Endothelial cell of umbilical vein (primary cell): ENCODE results near the gene LSM7. TPM values are rescaled to one million over a fixed set of nuclear protein-coding genes. Genes with fewer than 3 reads are reported as not detected.

ENCODE experiments used
- BruUV-seq: library from RNA; stranded (reverse); fragments of 400-500 nt; replicated peaks from 2 replicates; lab custom pipeline; 2021; lab: Mats Ljungman, UMichigan
- CTCF ChIA-PET: fragments of 300-600, 350-600 bp; sonication (Branson Sonifier 250); formaldehyde crosslinking; loops from one replicate; lab custom pipeline; 2021; ENCODE audit warnings: antibody characterized with exemption, inconsistent platforms; lab: Charles Lee
- POLR2A ChIA-PET: fragments of 300-600, 350-600 bp; sonication (Branson Sonifier 250); formaldehyde crosslinking; loops from one replicate; lab custom pipeline; 2021; ENCODE audit warnings: antibody characterized with exemption, inconsistent platforms; lab: Charles Lee
- DNase-seq: peaks from one replicate; pipeline ENCODE4 v3.0.0-alpha.2; 2011; ENCODE audit warnings: low read depth, low spot score
- FAIRE-seq: peaks from 2 replicates; lab custom pipeline; 2011; peaks lifted over from hg19 to GRCh38; lab: Jason Lieb, UNC
- H2AFZ ChIP-seq: 2 replicates; pipeline ENCODE4 v1.6.0; 2012; ENCODE audit warnings: low read depth, low read length, control low read depth, inconsistent platforms
- H3K27ac ChIP-seq: 2 replicates; pipeline ENCODE4 v1.5.1; 2011; ENCODE audit warnings: low read depth, mild to moderate bottlenecking, control low read depth, low read length, moderate library complexity; ENCODE audit not compliant: insufficient read depth
- H3K27me3 ChIP-seq, 2 experiments: 2 replicates each; pipeline versions ENCODE4 v1.6.0 to v1.6.1; 2011; ENCODE audit warnings: low read length in 2 of 2, mixed read lengths in 1 of 2; ENCODE audit not compliant: control insufficient read depth in 2 of 2, insufficient read depth in 2 of 2
- H3K36me3 ChIP-seq, 2 experiments: 2 replicates in 1 of 2; 3 replicates in 1 of 2; pipeline ENCODE4 v1.5.1; 2011; ENCODE audit warnings: low read length in 2 of 2, mild to moderate bottlenecking in 1 of 2, moderate library complexity in 1 of 2; ENCODE audit not compliant: control insufficient read depth in 2 of 2, insufficient read depth in 2 of 2; ENCODE audit errors: extremely low read depth in 1 of 2
- H3K4me1 ChIP-seq: 3 replicates; pipeline ENCODE4 v1.5.1; 2011; ENCODE audit warnings: mild to moderate bottlenecking, low read length; ENCODE audit not compliant: control insufficient read depth, insufficient read depth; ENCODE audit errors: extremely low read depth
- H3K4me2 ChIP-seq: 2 replicates; pipeline ENCODE4 v1.6.1; 2011; ENCODE audit warnings: low read length, control low read depth, mixed read lengths; ENCODE audit not compliant: insufficient read depth
- H3K4me3 ChIP-seq, 3 experiments: fragments of 200-600 bp in 1 of 3; sonication (generic), shearing (Covaris generic) in 1 of 3; replicated peaks in 1 of 3; 2 replicates each; pipeline ENCODE4 v1.5.1; 2011 to 2016; ENCODE audit warnings: control low read depth in 3 of 3, low read length in 3 of 3, mild to moderate bottlenecking in 2 of 3, inconsistent platforms in 1 of 3, low read depth in 1 of 3, moderate library complexity in 1 of 3; ENCODE audit not compliant: insufficient read depth in 1 of 3
- H3K79me2 ChIP-seq: 2 replicates; pipeline ENCODE4 v1.6.0; 2012; ENCODE audit warnings: low read length, inconsistent platforms; ENCODE audit not compliant: control insufficient read depth, insufficient read depth
- H3K9ac ChIP-seq: replicated peaks from 2 replicates; pipeline ENCODE3; 2011; ENCODE audit warnings: low read length, control low read depth; ENCODE audit not compliant: insufficient read depth; ENCODE audit errors: extremely low read depth
- H3K9me1 ChIP-seq: replicated peaks from 3 replicates; pipeline ENCODE4 v1.6.0; 2011; ENCODE audit warnings: mild to moderate bottlenecking, low read length; ENCODE audit not compliant: control insufficient read depth, insufficient read depth; ENCODE audit errors: extremely low read depth
- H3K9me3 ChIP-seq: replicated peaks from 2 replicates; pipeline ENCODE4 v1.5.1; 2012; ENCODE audit warnings: low read length, inconsistent platforms; ENCODE audit not compliant: control insufficient read depth, insufficient read depth
- H4K20me1 ChIP-seq: replicated peaks from 2 replicates; pipeline ENCODE3; 2011; ENCODE audit warnings: mild to moderate bottlenecking, low read length; ENCODE audit not compliant: control insufficient read depth, insufficient read depth; ENCODE audit errors: extremely low read depth
- CTCF ChIP-seq, 2 donors: IDR thresholded peaks; 1 replicate in 1 of 2; 2 replicates in 1 of 2; pipeline ENCODE4 v1.5.1; 2011; ENCODE audit warnings: low read length in 2 of 2, mild to moderate bottlenecking in 2 of 2, moderate library complexity in 2 of 2, control low read depth in 1 of 2, inconsistent platforms in 1 of 2, low read depth in 1 of 2; ENCODE audit not compliant: insufficient read depth in 1 of 2; ENCODE audit errors: extremely low read depth in 1 of 2
- EZH2 ChIP-seq: IDR thresholded peaks from 2 replicates; pipeline ENCODE4 v1.6.1; 2012; ENCODE audit warnings: borderline replicate concordance, low read depth, mild to moderate bottlenecking, moderate library complexity, low read length, inconsistent platforms; ENCODE audit not compliant: severe bottlenecking
- FOS ChIP-seq: IDR thresholded peaks from 2 replicates; pipeline ENCODE4 v1.6.1; 2011; ENCODE audit warnings: mild to moderate bottlenecking, low read length, moderate library complexity, borderline replicate concordance; ENCODE audit not compliant: insufficient read depth
- GATA2 ChIP-seq: IDR thresholded peaks from 2 replicates; pipeline ENCODE4 v1.7.0; 2011; ENCODE audit warnings: low read depth, mild to moderate bottlenecking, moderate library complexity, mixed read lengths, low read length; ENCODE audit not compliant: insufficient read length, insufficient read depth
- JUN ChIP-seq: IDR thresholded peaks from 2 replicates; pipeline ENCODE4 v1.6.1; 2011; ENCODE audit warnings: borderline replicate concordance, low read depth; ENCODE audit not compliant: insufficient read length, insufficient read depth
- MAX ChIP-seq: IDR thresholded peaks from 2 replicates; pipeline ENCODE4 v1.6.1; 2011; ENCODE audit not compliant: insufficient read depth, insufficient read length
- MYC ChIP-seq: IDR thresholded peaks from one replicate; pipeline ENCODE4 v1.6.1; 2011; ENCODE audit warnings: mild to moderate bottlenecking, low read depth, low read length
- POLR2A ChIP-seq: IDR thresholded peaks from 2 replicates; pipeline ENCODE4 v1.6.1; 2012; ENCODE audit warnings: low read depth, mild to moderate bottlenecking, control low read depth, low read length
- POLR2AphosphoS5 ChIP-seq: IDR thresholded peaks from 2 replicates; pipeline ENCODE4 v1.6.1; 2012; ENCODE audit warnings: low read depth, mild to moderate bottlenecking, control low read depth, low read length, moderate library complexity; ENCODE audit not compliant: insufficient read depth
- dilution Hi-C: fragments of 300-500 bp; cut with MboI; formaldehyde crosslinking; loops from one replicate; pipeline ENCODE4 v1.15.0; 2019; ENCODE audit warnings: low sequenced_read_pairs; ENCODE audit not compliant: extremely low pct_ligation_motif_present
- intact Hi-C: fragments of 100-400 bp; cut with micrococcal nuclease; formaldehyde crosslinking; loops from one replicate; pipeline ENCODE4 v1.10.0; 2022
- polyA plus RNA-seq, 4 experiments: library from polyadenylated mRNA; depleted of rRNA in 3 of 4; stranded (reverse) in 3 of 4; unstranded in 1 of 4; fragments of >200 nt; gene quantifications; 2 replicates each; pipeline versions ENCODE4 v1.2.1 to v1.2.3, GENCODE V29; 2011 to 2012; ENCODE audit warnings: missing spikeins in 1 of 4
- total RNA-seq: library from RNA; stranded (reverse); gene quantifications from 2 replicates; pipeline ENCODE4 v1.2.3, GENCODE V29; 2021

Gene LSM7
- total and polyA plus RNA-seq, 2 donors (not counting 3 experiments of a cell fraction or from before 2014, with no cell fraction given) = 124 to 673 TPM

GRCh38 chr19:2351591-2351990, 23.2 kb upstream of the LSM7 start:
- H3K9me3 ChIP-seq = no peaks in the 10 kb centered on the region

More at GRCh38 chr19:2351591-2351990, 23.2 kb upstream of the LSM7 start:
- Histone ChIP-seq H3K4me3 (no peak overlapping the region), H3K27ac (no peak overlapping the region), H4K20me1 (no peaks in the 10 kb centered on the region), H3K4me2 (no peak overlapping the region), H3K4me1 (no peaks in the 10 kb centered on the region), H3K27me3 (no peaks in the 10 kb centered on the region), H2AFZ (no peak overlapping the region), H3K79me2 (no peaks in the 10 kb centered on the region), H3K9ac (no peak overlapping the region), H3K9me1 (no peaks in the 10 kb centered on the region), H3K36me3 (peaks cover 0 to 17% of the 10 kb centered on the region in 2 experiments)
- FAIRE-seq (no peak), DNase-seq (no peak)
- ChIA-PET CTCF (no interaction called here), POLR2A (no interaction called here)
- no TSS peak for BruUV-seq
- dilution Hi-C loops (no loop called here), intact Hi-C loops (no loop called here)
- TF ChIP-seq CTCF (IDR thresholded peaks at IDR 0.05; ENCODE audit: extremely low read depth in 1 of 2, insufficient read depth in 1 of 2, low read depth in 1 of 2, low read length in 2 of 2) = no peak
- no peak for TF ChIP-seq MAX
- TF ChIP-seq EZH2 = no peak
- TF ChIP-seq JUN = no peak
- TF ChIP-seq FOS = no peak
- TF ChIP-seq GATA2 = no peak
- no peak for TF ChIP-seq MYC
- TF ChIP-seq POLR2A = no peak
- TF ChIP-seq POLR2AphosphoS5 = no peak
